Fibroblast of lung (primary cell): Measurements from ENCODE around the gene CLCNKA. TPM values are rescaled to one million over a fixed set of nuclear protein-coding genes. Genes with fewer than 3 reads are reported as not detected.

Experiments
- DNase-seq, 2 donors: peaks; one replicate each; pipeline versions ENCODE4 v3.0.0 to v3.0.0-alpha.2; 2010; ENCODE audit warnings: low read depth in 2 of 2
- H2AFZ ChIP-seq: 2 replicates; pipeline ENCODE4 v1.5.1; 2012; ENCODE audit warnings: low read length, control low read depth, inconsistent platforms
- H3K27ac ChIP-seq: 2 replicates; pipeline ENCODE4 v1.5.1; 2011; ENCODE audit warnings: low read length, control low read depth; ENCODE audit not compliant: insufficient read depth
- H3K27me3 ChIP-seq: 2 replicates; pipeline ENCODE4 v1.5.1; 2011; ENCODE audit warnings: mild to moderate bottlenecking, low read length; ENCODE audit not compliant: control insufficient read depth, insufficient read depth
- H3K36me3 ChIP-seq: 2 replicates; pipeline ENCODE4 v1.5.1; 2011; ENCODE audit warnings: low read length; ENCODE audit not compliant: control insufficient read depth, insufficient read depth
- H3K4me1 ChIP-seq: 2 replicates; pipeline ENCODE4 v1.5.1; 2011; ENCODE audit warnings: low read length; ENCODE audit not compliant: control insufficient read depth, insufficient read depth; ENCODE audit errors: extremely low read depth
- H3K4me2 ChIP-seq: 2 replicates; pipeline ENCODE4 v1.5.1; 2011; ENCODE audit warnings: low read length, control low read depth; ENCODE audit not compliant: insufficient read depth; ENCODE audit errors: extremely low read depth
- H3K4me3 ChIP-seq, 4 experiments: fragments of 200-600 bp in 1 of 4; sonication (generic) in 1 of 4; replicated peaks in 1 of 4; 2 replicates each; pipeline ENCODE4 v1.5.1; 2011 to 2016; ENCODE audit warnings: low read length in 4 of 4, low read depth in 3 of 4, mild to moderate bottlenecking in 3 of 4, control low read depth in 2 of 4, inconsistent platforms in 1 of 4, mixed read lengths in 1 of 4; ENCODE audit not compliant: insufficient read depth in 1 of 4; ENCODE audit errors: control extremely low read depth in 1 of 4
- H3K79me2 ChIP-seq: 2 replicates; pipeline ENCODE4 v1.5.1; 2012; ENCODE audit warnings: mild to moderate bottlenecking, low read length, inconsistent platforms; ENCODE audit not compliant: control insufficient read depth, insufficient read depth
- H3K9ac ChIP-seq: 2 replicates; pipeline ENCODE4 v1.5.1; 2011; ENCODE audit warnings: mild to moderate bottlenecking, low read length, control low read depth; ENCODE audit not compliant: insufficient read depth
- H3K9me3 ChIP-seq: 2 replicates; pipeline ENCODE4 v1.5.1; 2012; ENCODE audit warnings: low read depth, low read length; ENCODE audit not compliant: control insufficient read depth, insufficient read depth
- H4K20me1 ChIP-seq: 2 replicates; pipeline ENCODE4 v1.5.1; 2011; ENCODE audit warnings: low read length; ENCODE audit not compliant: control insufficient read depth, insufficient read depth; ENCODE audit errors: extremely low read depth
- CTCF ChIP-seq, 2 donors: IDR thresholded peaks in 1 of 2; conservative IDR thresholded peaks in 1 of 2; 1 replicate in 1 of 2; 2 replicates in 1 of 2; pipeline ENCODE4 v1.5.1; 2011 to 2012; ENCODE audit warnings: low read length in 2 of 2, control low read depth in 1 of 2, inconsistent platforms in 1 of 2, low read depth in 1 of 2, mild to moderate bottlenecking in 1 of 2
- EZH2 ChIP-seq: IDR thresholded peaks from 2 replicates; pipeline ENCODE4 v1.5.1; 2012; ENCODE audit warnings: low read length, control low read depth, mild to moderate bottlenecking; ENCODE audit errors: missing control alignments
- polyA plus RNA-seq, 2 donors: library from polyadenylated mRNA; depleted of rRNA in 1 of 2; stranded (reverse) in 1 of 2; unstranded in 1 of 2; fragments of >200 nt; gene quantifications; 2 replicates each; pipeline ENCODE4 v1.2.1, GENCODE V29; 2011 to 2012; ENCODE audit warnings: missing spikeins in 1 of 2
- total RNA-seq: library from RNA; depleted of rRNA; stranded (reverse); fragments of >200 nt; gene quantifications from 2 replicates; pipeline ENCODE4 v1.2.1, GENCODE V29; 2014

CLCNKA gene
- total and polyA plus RNA-seq, 2 donors (not counting 1 experiment from before 2014, with no cell fraction given) = under 0.01 TPM; not detected in 1

GRCh38 chr1:15981679-15982078 is 40.2 kb upstream of the CLCNKA start:
- H3K36me3 ChIP-seq = no peaks in the 10 kb centered on the region
- no peaks in the 10 kb centered on the region for H3K79me2 ChIP-seq
- H4K20me1 ChIP-seq = no peaks in the 10 kb centered on the region
- no peak overlapping the region for H3K27ac ChIP-seq
- H3K27me3 ChIP-seq = no peaks in the 10 kb centered on the region
- DNase-seq = no peak
- H3K4me1 ChIP-seq = peaks cover 3% of the 10 kb centered on the region
- H3K9ac ChIP-seq = no peak overlapping the region
- H3K4me2 ChIP-seq = no peak overlapping the region
- no peak for TF ChIP-seq CTCF (conservative IDR thresholded peaks at IDR 0.05 in 1 of 2, IDR thresholded peaks at IDR 0.05 in 1 of 2; ENCODE audit: low read depth in 1 of 2, low read length in 2 of 2)
- no peak for TF ChIP-seq EZH2
- H2AFZ ChIP-seq = no peak overlapping the region
- no peak overlapping the region for H3K4me3 ChIP-seq
- H3K9me3 ChIP-seq = no peaks in the 10 kb centered on the region

- Histone ChIP-seq H3K27me3 (no peaks in the 10 kb centered on the region), H3K36me3 (no peaks in the 10 kb centered on the region), H3K4me1 (peaks cover 3% of the 10 kb centered on the region), H3K79me2 (no peaks in the 10 kb centered on the region), H3K9ac (no peak overlapping the region), H3K9me3 (no peaks in the 10 kb centered on the region), H2AFZ (no peak overlapping the region), H3K4me2 (peak overlapping the region; percentile 52), H4K20me1 (no peaks in the 10 kb centered on the region), H3K27ac (no peak overlapping the region), H3K4me3 (no peak overlapping the region)
- no peak for DNase-seq
- TF ChIP-seq EZH2 (no peak), CTCF (conservative IDR thresholded peaks at IDR 0.05 in 1 of 2, IDR thresholded peaks at IDR 0.05 in 1 of 2; ENCODE audit: low read depth in 1 of 2, low read length in 2 of 2) (no peak)
Measured at GRCh38 chr1:15983275-15983674, 38.6 kb upstream of the CLCNKA start.

GRCh38 chr1:15985611-15986297 is 36.1 kb upstream of the CLCNKA start:
- Histone ChIP-seq H3K36me3 (no peaks in the 10 kb centered on the region), H3K4me3 (no peak overlapping the region), H3K27me3 (no peaks in the 10 kb centered on the region), H3K27ac (no peak overlapping the region), H3K4me2 (no peak overlapping the region), H4K20me1 (no peaks in the 10 kb centered on the region), H3K9ac (no peak overlapping the region), H3K79me2 (no peaks in the 10 kb centered on the region), H3K9me3 (no peaks in the 10 kb centered on the region), H3K4me1 (peaks cover 3% of the 10 kb centered on the region), H2AFZ (no peak overlapping the region)
- no peak for TF ChIP-seq EZH2
- TF ChIP-seq CTCF (conservative IDR thresholded peaks at IDR 0.05 in 1 of 2, IDR thresholded peaks at IDR 0.05 in 1 of 2; ENCODE audit: low read depth in 1 of 2, low read length in 2 of 2) = no peak
- peak in 1 of 2 donors; percentile 44 for DNase-seq
